IMR-90 (cell line): ENCODE data around the gene FBRSL1. TPM values are rescaled to one million over a fixed set of nuclear protein-coding genes. Genes with fewer than 3 reads are reported as not detected.

Experiments used
- ATAC-seq: fragments of 200-7000 bp; cut with Tn5 transposase; 2 replicates; pipeline ENCODE4 v1.9.1; 2020; ENCODE audit warnings: low read depth, mild to moderate bottlenecking, moderate library complexity
- BruUV-seq: library from RNA; stranded (reverse); fragments of 400-500 nt; replicated peaks from 2 replicates; lab custom pipeline; 2021; lab: Mats Ljungman, UMichigan
- CTCF ChIA-PET: fragments of 300-600 bp; formaldehyde crosslinking; extraction: SDS; loops from one replicate; lab custom pipeline; 2021; ENCODE audit warnings: antibody characterized with exemption; lab: Yijun Ruan, JAX
- POLR2A ChIA-PET: fragments of 300-600 bp; sonication (Branson Sonifier 250); formaldehyde crosslinking; loops from one replicate; lab custom pipeline; 2022; ENCODE audit warnings: antibody characterized with exemption; ENCODE audit not compliant: unreplicated experiment; lab: Charles Lee
- DNase-seq: peaks from one replicate; pipeline ENCODE4 v3.0.0; 2013
- H2AFZ ChIP-seq: replicated peaks from 2 replicates; pipeline ENCODE3; 2013; ENCODE audit warnings: low read length, mild to moderate bottlenecking; ENCODE audit not compliant: poor library complexity
- H2AK5ac ChIP-seq: 2 replicates; pipeline ENCODE4 v1.6.1; 2013; ENCODE audit warnings: low read depth, low read length, inconsistent platforms
- H2AK9ac ChIP-seq: replicated peaks from 2 replicates; pipeline ENCODE3; 2013; ENCODE audit warnings: mild to moderate bottlenecking, low read depth, low read length, moderate library complexity; ENCODE audit not compliant: poor library complexity
- H2BK120ac ChIP-seq: 2 replicates; pipeline ENCODE4 v1.6.1; 2013; ENCODE audit warnings: low read depth, low read length, inconsistent platforms
- H2BK15ac ChIP-seq: 3 replicates; pipeline ENCODE4 v1.6.1; 2013; ENCODE audit warnings: low read depth, low read length, inconsistent platforms
- H2BK20ac ChIP-seq: 2 replicates; pipeline ENCODE4 v1.6.1; 2013; ENCODE audit warnings: low read depth, mild to moderate bottlenecking, inconsistent platforms, low read length, moderate library complexity
- H2BK5ac ChIP-seq: 2 replicates; pipeline ENCODE4 v1.6.1; 2013; ENCODE audit warnings: mild to moderate bottlenecking, low read depth, low read length, inconsistent platforms; ENCODE audit not compliant: poor library complexity, severe bottlenecking
- H3K14ac ChIP-seq: replicated peaks from 2 replicates; pipeline ENCODE4 v1.6.1; 2013; ENCODE audit warnings: low read depth, low read length, inconsistent platforms
- H3K18ac ChIP-seq: 2 replicates; pipeline ENCODE4 v1.6.1; 2013; ENCODE audit warnings: low read depth, low read length, control low read depth
- H3K23ac ChIP-seq: 2 replicates; pipeline ENCODE4 v1.6.1; 2013; ENCODE audit warnings: low read depth, low read length, inconsistent platforms
- H3K27ac ChIP-seq: 2 replicates; pipeline ENCODE4 v1.5.1; 2013; ENCODE audit warnings: mild to moderate bottlenecking, control low read depth, low read length; ENCODE audit not compliant: insufficient read depth
- H3K27me3 ChIP-seq: 2 replicates; pipeline ENCODE4 v1.6.1; 2013; ENCODE audit warnings: low read length; ENCODE audit not compliant: control insufficient read depth, insufficient read depth
- H3K36me3 ChIP-seq: 2 replicates; pipeline ENCODE4 v1.6.1; 2013; ENCODE audit warnings: low read length, mixed read lengths; ENCODE audit not compliant: control insufficient read depth, insufficient read depth
- H3K4ac ChIP-seq: 2 replicates; pipeline ENCODE4 v1.6.1; 2013; ENCODE audit warnings: low read depth, low read length, inconsistent platforms
- H3K4me1 ChIP-seq: 2 replicates; pipeline ENCODE4 v1.6.1; 2013; ENCODE audit warnings: low read length, mixed read lengths; ENCODE audit not compliant: control insufficient read depth, insufficient read depth
- H3K4me2 ChIP-seq: 2 replicates; pipeline ENCODE4 v1.6.1; 2013; ENCODE audit warnings: low read depth, mild to moderate bottlenecking, control low read depth, low read length, moderate library complexity
- H3K4me3 ChIP-seq: 2 replicates; pipeline ENCODE4 v1.5.1; 2013; ENCODE audit warnings: low read depth, mild to moderate bottlenecking, control low read depth, low read length, moderate library complexity; ENCODE audit not compliant: insufficient read depth
- H3K56ac ChIP-seq: 2 replicates; pipeline ENCODE4 v1.6.1; 2013; ENCODE audit warnings: low read length, inconsistent platforms; ENCODE audit not compliant: insufficient read depth; ENCODE audit errors: extremely low read depth
- H3K79me1 ChIP-seq, 2 experiments: 2 replicates each; pipeline ENCODE4 v1.6.1; 2013; ENCODE audit warnings: low read length in 2 of 2, inconsistent platforms in 1 of 2, low read depth in 1 of 2
- H3K9ac ChIP-seq: 2 replicates; pipeline ENCODE4 v1.6.1; 2013; ENCODE audit warnings: low read depth, low read length, control low read depth
- H3K9me1 ChIP-seq: 2 replicates; pipeline ENCODE4 v1.6.1; 2013; ENCODE audit warnings: low read length, inconsistent platforms; ENCODE audit not compliant: insufficient read depth
- H3K9me3 ChIP-seq: 2 replicates; pipeline ENCODE4 v1.6.1; 2013; ENCODE audit warnings: low read length; ENCODE audit not compliant: control insufficient read depth, insufficient read depth
- H4K20me1 ChIP-seq: 2 replicates; pipeline ENCODE4 v1.6.1; 2013; ENCODE audit warnings: low read length, inconsistent platforms; ENCODE audit not compliant: insufficient read depth
- H4K5ac ChIP-seq: 2 replicates; pipeline ENCODE4 v1.6.1; 2013; ENCODE audit warnings: mild to moderate bottlenecking, low read depth, low read length, control low read depth
- H4K8ac ChIP-seq, 2 experiments: 2 replicates each; pipeline ENCODE4 v1.6.1; 2013; ENCODE audit warnings: low read depth in 2 of 2, low read length in 2 of 2, control low read depth in 1 of 2, inconsistent platforms in 1 of 2
- H4K91ac ChIP-seq: 2 replicates; pipeline ENCODE4 v1.6.1; 2013; ENCODE audit warnings: low read depth, low read length, inconsistent platforms; ENCODE audit not compliant: insufficient read depth
- CEBPB ChIP-seq: IDR thresholded peaks from 2 replicates; pipeline ENCODE4 v1.6.1; 2012; ENCODE audit warnings: low read depth, low read length, improper control_type of control experiment
- CHD1 ChIP-seq: IDR thresholded peaks from 2 replicates; pipeline ENCODE4 v1.6.1; 2012; ENCODE audit warnings: low read depth, low read length, improper control_type of control experiment
- FOS ChIP-seq: fragments of 150-350 bp; IDR thresholded peaks from 2 replicates; pipeline ENCODE4 v1.6.1; 2016; ENCODE audit warnings: low read depth, low read length
- MAFK ChIP-seq: IDR thresholded peaks from 2 replicates; pipeline ENCODE4 v1.6.1; 2012; ENCODE audit warnings: low read depth, low read length, improper control_type of control experiment
- MAZ ChIP-seq: IDR thresholded peaks from 2 replicates; pipeline ENCODE4 v1.6.1; 2012; ENCODE audit warnings: low read depth, mild to moderate bottlenecking, low read length, improper control_type of control experiment, moderate library complexity, borderline replicate concordance
- RAD21 ChIP-seq: IDR thresholded peaks from 2 replicates; pipeline ENCODE4 v1.6.1; 2012; ENCODE audit warnings: low read length, improper control_type of control experiment
- RCOR1 ChIP-seq: IDR thresholded peaks from 2 replicates; pipeline ENCODE4 v1.6.1; 2012; ENCODE audit warnings: mild to moderate bottlenecking, low read length, improper control_type of control experiment; ENCODE audit not compliant: insufficient replicate concordance
- SMC3 ChIP-seq: fragments of 150-350 bp; IDR thresholded peaks from 2 replicates; pipeline ENCODE4 v1.6.1; 2016; ENCODE audit warnings: low read depth, mild to moderate bottlenecking, antibody characterized with exemption, low read length, moderate library complexity
- WGBS, 2 experiments: methylation state at CpG; one replicate each; pipeline versions ENCODE4 v1.1.5 to v1.1.7; 2013; ENCODE audit warnings: missing lambda C conversion rate in 2 of 2; ENCODE audit not compliant: insufficient read length in 1 of 2; ENCODE audit errors: extremely low coverage in 2 of 2; 5-methylcytosine and 5-hydroxymethylcytosine counted together
- dilution Hi-C: fragments of 300-500 bp; cut with HindIII; formaldehyde crosslinking; loops from one replicate; pipeline ENCODE4 v1.14.3; 2018; ENCODE audit warnings: low sequenced_read_pairs; ENCODE audit not compliant: unreplicated experiment
- in situ Hi-C: fragments of 300-500 bp; cut with MboI; formaldehyde crosslinking; loops from 3 replicates; pipeline ENCODE4 v1.14.3; 2019; ENCODE audit warnings: low sequenced_read_pairs, inconsistent platforms, mixed read lengths
- intact Hi-C: fragments of 100-400 bp; cut with micrococcal nuclease; formaldehyde crosslinking; loops from 2 replicates; pipeline ENCODE4 v1.10.0; 2022
- polyA plus RNA-seq, 3 experiments: library from polyadenylated mRNA; depleted of rRNA; stranded (reverse); fragments of >200 nt; gene quantifications; 2 replicates each; pipeline ENCODE4 v1.2.3, GENCODE V29; 2012; ENCODE audit warnings: low replicate concordance in 1 of 3
- total RNA-seq: library from RNA; depleted of rRNA; stranded (reverse); fragments of >200 nt; gene quantifications from 2 replicates; pipeline ENCODE4 v1.2.3, GENCODE V29; 2012
- TF ChIP-seq, protein P1 (sequence below): fragments of 150-350 bp; IDR thresholded peaks from 2 replicates; pipeline ENCODE4 v1.6.1; 2017; ENCODE audit warnings: mild to moderate bottlenecking, antibody characterized with exemption, low read length, low read depth

The FBRSL1 gene
- total and polyA plus RNA-seq, 2 of the 4 experiments (the other 2 are of a cell fraction): 0.36 to 10.8 TPM

- Histone ChIP-seq H2BK5ac (no peak overlapping the region), H3K4me1 (no peaks in the 10 kb centered on the region; the same call in 1 of the 2 replicates), H2BK20ac (no peak overlapping the region), H3K27me3 (no peaks in the 10 kb centered on the region), H3K79me1 (peaks cover 11 to 67% of the 10 kb centered on the region in 2 experiments), H2BK120ac (no peak overlapping the region), H3K4ac (no peak overlapping the region), H3K23ac (no peak overlapping the region), H3K14ac (no peak overlapping the region), H4K91ac (no peak overlapping the region), H4K5ac (no peak overlapping the region), H3K9me3 (no peaks in the 10 kb centered on the region), H2AFZ (no peak overlapping the region), H3K18ac (no peak overlapping the region), H3K56ac (no peak overlapping the region), H3K4me2 (no peak overlapping the region), H3K9me1 (no peaks in the 10 kb centered on the region), H3K27ac (no peak overlapping the region), H4K20me1 (peaks cover 99% of the 10 kb centered on the region), H4K8ac (no peak overlapping the region), H2AK9ac (peak overlapping the region; percentile 82), H2BK15ac (no peak overlapping the region), H2AK5ac (no peak overlapping the region), H3K9ac (no peak overlapping the region), H3K4me3 (no peak overlapping the region), H3K36me3 (0 out of 2 replicates have a peak, but pooled peaks cover 1% of the 10 kb centered on the region)
- ChIA-PET CTCF (no interaction called here), POLR2A (interaction anchor here (0.5 kb wide), 1 partner anchor 475 kb away, joined by 3 read pairs; no protein-coding TSS in a partner anchor)
- in situ Hi-C loops: no loop called here
- ATAC-seq (no peak), DNase-seq (no peak)
- WGBS, 2 experiments: 86% methylated on average over 13 of the region's 28 CpGs; no CpG with 5 or more reads in 1 of the 2 experiments
- TF ChIP-seq RCOR1: no peak
- TF ChIP-seq MAZ: no peak
- no peak for TF ChIP-seq RAD21
- TF ChIP-seq, protein P1, sequence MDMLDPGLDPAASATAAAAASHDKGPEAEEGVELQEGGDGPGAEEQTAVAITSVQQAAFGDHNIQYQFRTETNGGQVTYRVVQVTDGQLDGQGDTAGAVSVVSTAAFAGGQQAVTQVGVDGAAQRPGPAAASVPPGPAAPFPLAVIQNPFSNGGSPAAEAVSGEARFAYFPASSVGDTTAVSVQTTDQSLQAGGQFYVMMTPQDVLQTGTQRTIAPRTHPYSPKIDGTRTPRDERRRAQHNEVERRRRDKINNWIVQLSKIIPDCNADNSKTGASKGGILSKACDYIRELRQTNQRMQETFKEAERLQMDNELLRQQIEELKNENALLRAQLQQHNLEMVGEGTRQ: no peak
- TF ChIP-seq MAFK: no peak
- no peak for TF ChIP-seq SMC3
- no peak for TF ChIP-seq CEBPB
- no peak for TF ChIP-seq CHD1
- TF ChIP-seq FOS: no peak
- dilution Hi-C loops: no loop called here
- intact Hi-C loops: no loop called here
- BruUV-seq: no TSS peak
Measured at GRCh38 chr12:132497514-132498405, 7.8 kb downstream of the FBRSL1 start.
